Measurements from ENCODE around the gene SERPINA9. TPM values are rescaled to one million over a fixed set of nuclear protein-coding genes. Genes with fewer than 3 reads are reported as not detected.

The SERPINA9 gene
- total RNA-seq, 1 donor from 2014 or later: not detected

- H3K36me3 ChIP-seq: no peaks in the 10 kb centered on the region
- no peak for DNase-seq
- H3K27ac ChIP-seq: no peak overlapping the region
- no peaks in the 10 kb centered on the region for H3K4me1 ChIP-seq
- no peaks in the 10 kb centered on the region for H3K9me3 ChIP-seq
- no peaks in the 10 kb centered on the region for H3K27me3 ChIP-seq (ENCODE audit: low read depth)
- intact Hi-C loops (cut with DNase I): no loop called here
- no peak overlapping the region for H3K4me3 ChIP-seq
- TF ChIP-seq, protein P1, sequence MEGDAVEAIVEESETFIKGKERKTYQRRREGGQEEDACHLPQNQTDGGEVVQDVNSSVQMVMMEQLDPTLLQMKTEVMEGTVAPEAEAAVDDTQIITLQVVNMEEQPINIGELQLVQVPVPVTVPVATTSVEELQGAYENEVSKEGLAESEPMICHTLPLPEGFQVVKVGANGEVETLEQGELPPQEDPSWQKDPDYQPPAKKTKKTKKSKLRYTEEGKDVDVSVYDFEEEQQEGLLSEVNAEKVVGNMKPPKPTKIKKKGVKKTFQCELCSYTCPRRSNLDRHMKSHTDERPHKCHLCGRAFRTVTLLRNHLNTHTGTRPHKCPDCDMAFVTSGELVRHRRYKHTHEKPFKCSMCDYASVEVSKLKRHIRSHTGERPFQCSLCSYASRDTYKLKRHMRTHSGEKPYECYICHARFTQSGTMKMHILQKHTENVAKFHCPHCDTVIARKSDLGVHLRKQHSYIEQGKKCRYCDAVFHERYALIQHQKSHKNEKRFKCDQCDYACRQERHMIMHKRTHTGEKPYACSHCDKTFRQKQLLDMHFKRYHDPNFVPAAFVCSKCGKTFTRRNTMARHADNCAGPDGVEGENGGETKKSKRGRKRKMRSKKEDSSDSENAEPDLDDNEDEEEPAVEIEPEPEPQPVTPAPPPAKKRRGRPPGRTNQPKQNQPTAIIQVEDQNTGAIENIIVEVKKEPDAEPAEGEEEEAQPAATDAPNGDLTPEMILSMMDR (IDR thresholded peaks at IDR 0.05): no peak
- no peak for ATAC-seq
These were observed 23.7 kb upstream of the SERPINA9 start for GRCh38 chr14:94499673-94500072.

DNA sequence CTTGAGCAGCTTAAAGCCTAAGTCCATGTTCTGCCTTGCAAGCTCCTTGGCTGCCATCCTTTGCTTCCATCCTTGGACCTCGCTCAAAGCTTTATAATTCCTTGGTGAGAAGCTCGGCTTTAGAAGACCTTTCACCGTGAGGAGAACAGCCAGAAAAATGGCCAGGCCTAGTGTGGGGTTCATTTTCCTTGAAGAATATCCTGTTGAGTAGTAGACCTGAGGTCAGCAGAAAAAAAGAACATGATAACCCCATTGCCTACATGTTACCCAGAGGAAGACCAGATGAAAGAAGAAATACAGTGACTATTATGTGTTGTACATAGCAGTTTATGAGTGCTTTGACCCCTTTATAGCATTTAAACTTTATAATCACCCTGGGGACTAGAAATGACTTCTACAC is 22.2 kb upstream of the SERPINA9 start:
- Histone ChIP-seq H3K36me3 (no peaks in the 10 kb centered on the region), H3K9me3 (no peaks in the 10 kb centered on the region), H3K27me3 (ENCODE audit: low read depth) (no peaks in the 10 kb centered on the region), H3K4me1 (no peaks in the 10 kb centered on the region), H3K27ac (no peak overlapping the region), H3K4me3 (no peak overlapping the region)
- intact Hi-C loops (cut with DNase I): no loop called here
- ATAC-seq (no peak), DNase-seq (no peak)
- TF ChIP-seq, protein P1 (IDR thresholded peaks at IDR 0.05): no peak

DNA sequence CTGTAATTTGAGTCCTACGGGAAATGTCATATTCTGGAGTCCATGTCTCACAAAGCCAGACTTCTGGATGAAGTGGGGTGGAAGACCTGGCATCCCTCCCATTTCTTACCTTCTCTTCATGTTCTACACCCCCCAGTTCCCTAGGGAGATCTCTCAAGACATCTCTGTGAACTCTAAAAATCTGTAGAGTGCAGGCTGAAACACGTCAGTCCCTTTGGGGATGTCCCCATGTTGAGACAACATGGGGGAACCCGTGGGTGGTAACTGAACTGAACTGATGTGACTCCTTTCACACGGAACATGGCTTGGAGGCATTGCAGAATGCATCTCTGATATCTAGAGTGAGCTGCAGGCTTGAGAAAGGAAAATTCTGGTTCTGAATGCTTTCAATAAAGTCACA is 18.1 kb upstream of the SERPINA9 start:
- no peaks in the 10 kb centered on the region for H3K4me1 ChIP-seq
- H3K36me3 ChIP-seq: no peaks in the 10 kb centered on the region
- no peaks in the 10 kb centered on the region for H3K27me3 ChIP-seq (ENCODE audit: low read depth)
- ATAC-seq: no peak
- no peak for DNase-seq
- TF ChIP-seq, protein P1 (IDR thresholded peaks at IDR 0.05): no peak
- intact Hi-C loops (cut with DNase I): no loop called here
- H3K4me3 ChIP-seq: no peak overlapping the region
- no peaks in the 10 kb centered on the region for H3K9me3 ChIP-seq
- no peak overlapping the region for H3K27ac ChIP-seq

GRCh38 chr14:94491511-94491910 is 15.5 kb upstream of the SERPINA9 start:
- no peak for DNase-seq
- H3K9me3 ChIP-seq: no peaks in the 10 kb centered on the region
- H3K27me3 ChIP-seq (ENCODE audit: low read depth): peaks cover 8% of the 10 kb centered on the region
- no peak overlapping the region for H3K4me3 ChIP-seq
- ATAC-seq: no peak
- H3K27ac ChIP-seq: no peak overlapping the region
- H3K36me3 ChIP-seq: no peaks in the 10 kb centered on the region
- TF ChIP-seq, protein P1 (IDR thresholded peaks at IDR 0.05): no peak
- intact Hi-C loops (cut with DNase I): no loop called here
- H3K4me1 ChIP-seq: peaks cover under 1% of the 10 kb centered on the region

DNA sequence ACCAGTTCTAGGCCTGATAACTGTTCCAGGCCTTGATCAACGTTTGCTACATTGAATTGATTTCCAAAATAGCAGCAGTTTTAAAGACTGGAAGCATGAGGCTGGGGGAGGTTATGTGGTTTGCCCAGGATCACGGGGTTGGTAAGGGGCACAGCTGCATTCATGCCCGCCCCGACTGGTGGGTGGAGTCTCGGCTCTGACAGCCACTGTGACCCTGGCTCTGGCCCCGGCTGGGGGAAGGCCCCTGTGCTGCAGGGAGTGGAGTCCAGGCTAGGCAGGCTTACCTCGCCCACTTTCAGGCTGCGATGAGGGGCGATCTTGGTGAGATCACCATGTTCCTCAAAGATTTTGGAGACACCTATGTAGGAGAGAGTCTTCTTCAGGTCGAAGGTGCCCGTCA is 13.3 kb upstream of the SERPINA9 start:
- H3K27me3 ChIP-seq (ENCODE audit: low read depth): peaks cover 19% of the 10 kb centered on the region
- TF ChIP-seq, protein P1 (IDR thresholded peaks at IDR 0.05): no peak
- no peak overlapping the region for H3K27ac ChIP-seq
- no peak overlapping the region for H3K4me3 ChIP-seq
- ATAC-seq (no peak), DNase-seq (no peak)
- intact Hi-C loops (cut with DNase I): no loop called here
- no peaks in the 10 kb centered on the region for H3K9me3 ChIP-seq
- no peaks in the 10 kb centered on the region for H3K36me3 ChIP-seq
- H3K4me1 ChIP-seq: peaks cover 6% of the 10 kb centered on the region

GRCh38 chr14:94486883-94487282 is 10.9 kb upstream of the SERPINA9 start:
- Histone ChIP-seq H3K36me3 (no peaks in the 10 kb centered on the region), H3K9me3 (no peaks in the 10 kb centered on the region), H3K27ac (no peak overlapping the region), H3K4me1 (peaks cover 6% of the 10 kb centered on the region), H3K27me3 (ENCODE audit: low read depth) (peaks cover 19% of the 10 kb centered on the region), H3K4me3 (no peak overlapping the region)
- no peak for DNase-seq
- TF ChIP-seq, protein P1 (IDR thresholded peaks at IDR 0.05): no peak
- no peak for ATAC-seq
- intact Hi-C loops (cut with DNase I): no loop called here

All from lower lobe of right lung (tissue), 2 donors.